Measurements from ENCODE around the gene CLTB.
A peak's percentile ranks its signal among the peaks of the same experiment; 100 is the strongest.

The CLTB gene

GRCh38 chr5:176394096-176394495 lies 22.2 kb downstream of the CLTB start:
- peaks cover 4% of the 10 kb centered on the region for H3K4me1 ChIP-seq (ENCODE audit: insufficient read depth, poor library complexity, severe bottlenecking)
- H3K27ac ChIP-seq (ENCODE audit: poor library complexity, severe bottlenecking), result no peak overlapping the region
- H3K9me3 ChIP-seq (ENCODE audit: severe bottlenecking), result no peaks in the 10 kb centered on the region
- H3K36me3 ChIP-seq (ENCODE audit: low read depth), result peaks cover 80% of the 10 kb centered on the region
- TF ChIP-seq, protein P1, sequence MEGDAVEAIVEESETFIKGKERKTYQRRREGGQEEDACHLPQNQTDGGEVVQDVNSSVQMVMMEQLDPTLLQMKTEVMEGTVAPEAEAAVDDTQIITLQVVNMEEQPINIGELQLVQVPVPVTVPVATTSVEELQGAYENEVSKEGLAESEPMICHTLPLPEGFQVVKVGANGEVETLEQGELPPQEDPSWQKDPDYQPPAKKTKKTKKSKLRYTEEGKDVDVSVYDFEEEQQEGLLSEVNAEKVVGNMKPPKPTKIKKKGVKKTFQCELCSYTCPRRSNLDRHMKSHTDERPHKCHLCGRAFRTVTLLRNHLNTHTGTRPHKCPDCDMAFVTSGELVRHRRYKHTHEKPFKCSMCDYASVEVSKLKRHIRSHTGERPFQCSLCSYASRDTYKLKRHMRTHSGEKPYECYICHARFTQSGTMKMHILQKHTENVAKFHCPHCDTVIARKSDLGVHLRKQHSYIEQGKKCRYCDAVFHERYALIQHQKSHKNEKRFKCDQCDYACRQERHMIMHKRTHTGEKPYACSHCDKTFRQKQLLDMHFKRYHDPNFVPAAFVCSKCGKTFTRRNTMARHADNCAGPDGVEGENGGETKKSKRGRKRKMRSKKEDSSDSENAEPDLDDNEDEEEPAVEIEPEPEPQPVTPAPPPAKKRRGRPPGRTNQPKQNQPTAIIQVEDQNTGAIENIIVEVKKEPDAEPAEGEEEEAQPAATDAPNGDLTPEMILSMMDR (IDR thresholded peaks at IDR 0.05; ENCODE audit: poor library complexity, severe bottlenecking), result no peak
- DNase-seq (ENCODE audit: low spot score) (no peak), ATAC-seq (ENCODE audit: low read depth) (no peak)
- H3K4me3 ChIP-seq (ENCODE audit: severe bottlenecking), result no peak overlapping the region
- H3K27me3 ChIP-seq (ENCODE audit: insufficient read depth, poor library complexity, severe bottlenecking), result no peaks in the 10 kb centered on the region

- Histone ChIP-seq H3K27me3 (ENCODE audit: insufficient read depth, poor library complexity, severe bottlenecking) (no peaks in the 10 kb centered on the region), H3K4me3 (ENCODE audit: severe bottlenecking) (no peak overlapping the region), H3K36me3 (ENCODE audit: low read depth) (peaks cover 66% of the 10 kb centered on the region), H3K4me1 (ENCODE audit: insufficient read depth, poor library complexity, severe bottlenecking) (peaks cover 4% of the 10 kb centered on the region), H3K27ac (ENCODE audit: poor library complexity, severe bottlenecking) (no peak overlapping the region), H3K9me3 (ENCODE audit: severe bottlenecking) (no peaks in the 10 kb centered on the region)
- ATAC-seq (ENCODE audit: low read depth) (no peak), DNase-seq (ENCODE audit: low spot score) (no peak)
- TF ChIP-seq, protein P1 (IDR thresholded peaks at IDR 0.05; ENCODE audit: poor library complexity, severe bottlenecking), result no peak
Measured at GRCh38 chr5:176392526-176392925, 23.8 kb downstream of the CLTB start.

DNA sequence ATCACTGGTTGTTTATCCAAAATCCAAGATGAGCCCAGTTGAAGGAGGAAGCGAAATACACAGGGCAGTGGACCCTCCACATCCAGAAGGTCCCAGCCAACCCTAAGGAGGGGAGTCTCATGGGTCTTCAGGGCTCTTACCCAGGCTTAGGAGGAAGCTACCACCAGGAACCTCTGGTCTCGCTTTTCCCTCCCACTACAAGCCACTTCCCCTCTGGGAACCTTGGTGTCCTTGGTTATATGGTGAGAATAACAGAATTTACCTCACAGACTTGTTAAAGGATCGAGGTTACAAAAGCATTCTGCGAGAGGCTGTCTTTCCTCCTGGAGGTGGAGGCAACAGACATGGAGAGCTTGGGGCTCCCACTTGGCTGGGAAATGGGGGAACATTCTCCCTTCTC lies 24.3 kb downstream of the CLTB start:
- Histone ChIP-seq H3K4me1 (ENCODE audit: insufficient read depth, poor library complexity, severe bottlenecking) (peaks cover 10% of the 10 kb centered on the region), H3K9me3 (ENCODE audit: severe bottlenecking) (no peaks in the 10 kb centered on the region), H3K27me3 (ENCODE audit: insufficient read depth, poor library complexity, severe bottlenecking) (no peaks in the 10 kb centered on the region), H3K36me3 (ENCODE audit: low read depth) (peaks cover 71% of the 10 kb centered on the region), H3K4me3 (ENCODE audit: severe bottlenecking) (no peak overlapping the region), H3K27ac (ENCODE audit: poor library complexity, severe bottlenecking) (no peak overlapping the region)
- TF ChIP-seq, protein P1 (IDR thresholded peaks at IDR 0.05; ENCODE audit: poor library complexity, severe bottlenecking), result no peak
- ATAC-seq (ENCODE audit: low read depth) (no peak), DNase-seq (ENCODE audit: low spot score) (no peak)

GRCh38 chr5:176391479-176391878 lies 24.9 kb downstream of the CLTB start:
- DNase-seq (ENCODE audit: low spot score) (no peak), ATAC-seq (ENCODE audit: low read depth) (no peak)
- no peak overlapping the region for H3K27ac ChIP-seq (ENCODE audit: poor library complexity, severe bottlenecking)
- TF ChIP-seq, protein P1 (IDR thresholded peaks at IDR 0.05; ENCODE audit: poor library complexity, severe bottlenecking), result no peak
- peaks cover 71% of the 10 kb centered on the region for H3K36me3 ChIP-seq (ENCODE audit: low read depth)
- H3K4me3 ChIP-seq (ENCODE audit: severe bottlenecking), result no peak overlapping the region
- no peaks in the 10 kb centered on the region for H3K27me3 ChIP-seq (ENCODE audit: insufficient read depth, poor library complexity, severe bottlenecking)
- H3K9me3 ChIP-seq (ENCODE audit: severe bottlenecking), result no peaks in the 10 kb centered on the region
- peaks cover 10% of the 10 kb centered on the region for H3K4me1 ChIP-seq (ENCODE audit: insufficient read depth, poor library complexity, severe bottlenecking)

DNA sequence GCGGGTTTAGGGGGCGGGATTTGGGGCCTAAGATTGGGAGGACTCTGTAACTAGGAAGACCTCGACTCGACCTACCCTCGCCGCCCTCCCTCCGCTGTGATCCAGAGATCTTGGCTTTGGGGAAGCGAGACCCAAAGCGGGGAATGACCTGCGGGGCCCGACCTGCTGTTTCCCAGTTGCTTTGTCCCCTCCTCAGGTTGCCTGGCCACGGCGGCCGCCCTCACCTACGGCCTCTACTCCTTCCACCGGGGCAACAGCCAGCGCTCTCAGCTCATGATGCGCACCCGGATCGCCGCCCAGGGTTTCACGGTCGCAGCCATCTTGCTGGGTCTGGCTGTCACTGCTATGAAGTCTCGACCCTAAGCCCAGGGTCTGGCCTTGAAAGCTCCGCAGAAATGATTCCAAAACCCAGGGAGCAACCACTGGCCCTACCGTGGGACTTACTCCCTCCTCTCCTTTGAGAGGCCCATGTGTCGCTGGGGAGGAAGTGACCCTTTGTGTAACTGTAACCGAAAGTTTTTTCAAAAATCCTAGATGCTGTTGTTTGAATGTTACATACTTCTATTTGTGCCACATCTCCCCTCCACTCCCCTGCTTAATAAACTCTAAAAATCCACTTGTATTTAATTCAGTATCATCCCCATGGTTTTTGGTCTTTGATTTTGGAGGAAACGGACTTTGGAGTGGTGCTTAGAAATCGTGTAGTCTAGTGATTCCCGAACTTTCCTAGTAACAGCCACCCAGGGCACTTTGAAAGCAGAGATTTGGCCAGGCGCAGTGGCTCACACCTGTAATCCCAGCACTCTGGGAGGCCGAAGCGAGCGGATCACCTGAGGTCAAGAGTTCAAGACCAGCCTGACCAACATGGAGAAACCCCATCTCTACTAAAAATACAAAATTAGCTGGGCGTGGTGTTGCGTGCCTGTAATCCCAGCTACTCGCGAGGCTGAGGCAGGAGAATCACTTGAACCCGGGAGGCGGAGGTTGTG lies 26.9 kb downstream of the CLTB start:
- H3K4me3 ChIP-seq (ENCODE audit: severe bottlenecking), result peak overlapping the region; percentile 82
- TF ChIP-seq, protein P1 (IDR thresholded peaks at IDR 0.05; ENCODE audit: poor library complexity, severe bottlenecking), result no peak
- H3K36me3 ChIP-seq (ENCODE audit: low read depth), result peaks cover 79% of the 10 kb centered on the region
- H3K9me3 ChIP-seq (ENCODE audit: severe bottlenecking), result no peaks in the 10 kb centered on the region
- no peaks in the 10 kb centered on the region for H3K27me3 ChIP-seq (ENCODE audit: insufficient read depth, poor library complexity, severe bottlenecking)
- peaks cover 10% of the 10 kb centered on the region for H3K4me1 ChIP-seq (ENCODE audit: insufficient read depth, poor library complexity, severe bottlenecking)
- DNase-seq (ENCODE audit: low spot score) (no peak), ATAC-seq (ENCODE audit: low read depth) (peak; percentile 46)
- H3K27ac ChIP-seq (ENCODE audit: poor library complexity, severe bottlenecking), result peak overlapping the region; percentile 79
